ENCODE measurements around the gene COMTD1.
"Not testable (repeated sequence)": the region's sequence is repeated elsewhere in the genome, so short reads cannot be mapped to it uniquely, and the experiment has no call there.

Gene COMTD1

GRCh38 chr10:75244487-75245353 lies 9.0 kb upstream of the COMTD1 start:
- no peak for DNase-seq

- DNase-seq = no peak
These were observed 7.7 kb upstream of the COMTD1 start for GRCh38 chr10:75243426-75243825.

- DNase-seq = no peak
These were observed 4.7 kb upstream of the COMTD1 start for GRCh38 chr10:75240329-75241076.

GRCh38 chr10:75239096-75239790 lies 3.5 kb upstream of the COMTD1 start:
- DNase-seq = no peak

- DNase-seq = no peak
These were observed 2.7 kb upstream of the COMTD1 start for GRCh38 chr10:75238182-75239095.

GRCh38 chr10:75236178-75236825 lies 545 bp upstream of the COMTD1 start:
- no peak for DNase-seq

- peak in 1 of 2 experiments; percentile 18 for DNase-seq
These were observed 928 bp downstream of the COMTD1 start for GRCh38 chr10:75234683-75235374.

GRCh38 chr10:75234017-75234682 lies 1.6 kb downstream of the COMTD1 start:
- peak; percentile 98 for DNase-seq

- DNase-seq = no peak
These were observed 2.2 kb downstream of the COMTD1 start for GRCh38 chr10:75233444-75234016.

- DNase-seq = no peak
These were observed 3.8 kb downstream of the COMTD1 start for GRCh38 chr10:75231672-75232581.

GRCh38 chr10:75230600-75231038 lies 5.1 kb downstream of the COMTD1 start:
- DNase-seq = peak; percentile 94 to 96

- DNase-seq = no peak
These were observed 5.8 kb downstream of the COMTD1 start for GRCh38 chr10:75229971-75230370.

- DNase-seq = no peak
These were observed 6.9 kb downstream of the COMTD1 start for GRCh38 chr10:75228834-75229233.

GRCh38 chr10:75228278-75228677 lies 7.5 kb downstream of the COMTD1 start:
- no peak for DNase-seq

GRCh38 chr10:75226656-75227055 lies 9.1 kb downstream of the COMTD1 start:
- no peak for DNase-seq

- DNase-seq = no peak
These were observed 9.7 kb downstream of the COMTD1 start for GRCh38 chr10:75226095-75226494.

GRCh38 chr10:75223507-75223906 lies 12.2 kb downstream of the COMTD1 start:
- no peak for DNase-seq

- not testable (repeated sequence) for DNase-seq
These were observed 14.3 kb downstream of the COMTD1 start for GRCh38 chr10:75221492-75221891.

- no peak for DNase-seq
These were observed 15.5 kb downstream of the COMTD1 start for GRCh38 chr10:75220274-75220673.

Data from activated CD4-positive, alpha-beta T cell treated with anti-CD3 and anti-CD28 coated beads, Interleukin-2, amount 50 U/mL, for 4 hours (primary cell).